Activated CD4-positive, alpha-beta T cell treated with anti-CD3 and anti-CD28 coated beads, Interleukin-10, Interleukin-2, amounts not matched to agents 100 ng/mL and 50 ng/mL, durations not matched to agents 16 hours and 8 hours (primary cell): ENCODE data around the gene NHERF1.

Source experiments
- DNase-seq: peaks from one replicate; pipeline ENCODE4 v3.0.0-alpha.2; 2020

Gene NHERF1

DNA sequence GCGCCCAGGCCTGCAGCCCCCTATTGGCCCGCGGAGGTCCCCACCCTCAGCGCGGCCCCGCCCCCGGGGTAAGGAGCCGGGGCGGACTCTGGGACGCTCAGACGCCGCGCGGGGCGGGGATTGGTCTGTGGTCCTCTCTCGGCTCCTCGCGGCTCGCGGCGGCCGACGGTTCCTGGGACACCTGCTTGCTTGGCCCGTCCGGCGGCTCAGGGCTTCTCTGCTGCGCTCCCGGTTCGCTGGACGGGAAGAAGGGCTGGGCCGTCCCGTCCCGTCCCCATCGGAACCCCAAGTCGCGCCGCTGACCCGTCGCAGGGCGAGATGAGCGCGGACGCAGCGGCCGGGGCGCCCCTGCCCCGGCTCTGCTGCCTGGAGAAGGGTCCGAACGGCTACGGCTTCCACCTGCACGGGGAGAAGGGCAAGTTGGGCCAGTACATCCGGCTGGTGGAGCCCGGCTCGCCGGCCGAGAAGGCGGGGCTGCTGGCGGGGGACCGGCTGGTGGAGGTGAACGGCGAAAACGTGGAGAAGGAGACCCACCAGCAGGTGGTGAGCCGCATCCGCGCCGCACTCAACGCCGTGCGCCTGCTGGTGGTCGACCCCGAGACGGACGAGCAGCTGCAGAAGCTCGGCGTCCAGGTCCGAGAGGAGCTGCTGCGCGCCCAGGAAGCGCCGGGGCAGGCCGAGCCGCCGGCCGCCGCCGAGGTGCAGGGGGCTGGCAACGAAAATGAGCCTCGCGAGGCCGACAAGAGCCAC lies at the start of gene NHERF1:
NHERF1 (plus strand) TSS at position 100 of the 750 bp plus-strand sequence; CDS start at position 319, 219 bp downstream.
- peak; percentile 97 for DNase-seq

- no peak for DNase-seq
Measured at GRCh38 chr17:74699236-74699635, 49.2 kb upstream of the NHERF1 start.

GRCh38 chr17:74702116-74702871 lies 46.1 kb upstream of the NHERF1 start:
- no peak for DNase-seq

- DNase-seq: no peak
Measured at GRCh38 chr17:74703311-74703710, 45.1 kb upstream of the NHERF1 start.

GRCh38 chr17:74704544-74704943 lies 43.9 kb upstream of the NHERF1 start:
- DNase-seq: no peak

GRCh38 chr17:74711058-74711824 lies 37.2 kb upstream of the NHERF1 start:
- no peak for DNase-seq

- no peak for DNase-seq
Measured at GRCh38 chr17:74712301-74712700, 36.1 kb upstream of the NHERF1 start.

- no peak for DNase-seq
Measured at GRCh38 chr17:74712756-74713155, 35.7 kb upstream of the NHERF1 start, which contains the start of gene CD300LF. Gene CD300LF (minus strand): TSS chr17:74712923. CDS start chr17:74712866, 57 bp downstream.

DNA sequence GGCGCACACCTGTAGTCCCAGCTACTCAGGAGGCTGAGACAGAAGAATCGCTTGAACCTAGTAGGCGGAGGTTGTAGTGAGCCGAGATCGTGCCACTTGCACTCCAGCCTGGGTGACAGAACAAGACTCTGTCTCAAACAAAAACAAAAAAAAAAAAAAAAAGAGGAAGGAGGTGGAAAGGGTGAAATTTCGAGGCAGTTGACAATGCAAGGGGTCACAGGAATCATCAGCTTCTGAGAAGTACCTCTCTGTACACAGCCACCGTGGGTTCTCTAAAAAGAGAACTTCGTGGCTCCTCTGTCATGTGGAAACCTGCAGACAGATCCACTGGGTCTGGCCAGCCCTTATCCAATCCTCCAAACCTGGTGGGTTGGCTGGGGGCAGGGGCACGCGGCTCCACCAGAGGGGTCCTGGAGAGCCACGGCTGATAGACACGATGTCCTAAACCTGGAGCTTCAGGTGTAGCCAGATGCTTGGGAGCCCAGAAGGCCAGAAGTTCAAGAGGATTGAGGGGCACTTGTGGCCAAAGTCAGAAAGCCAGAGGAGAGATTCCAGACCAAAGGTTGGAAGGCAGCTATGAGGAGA lies 35.2 kb upstream of the NHERF1 start:
- no peak for DNase-seq

DNA sequence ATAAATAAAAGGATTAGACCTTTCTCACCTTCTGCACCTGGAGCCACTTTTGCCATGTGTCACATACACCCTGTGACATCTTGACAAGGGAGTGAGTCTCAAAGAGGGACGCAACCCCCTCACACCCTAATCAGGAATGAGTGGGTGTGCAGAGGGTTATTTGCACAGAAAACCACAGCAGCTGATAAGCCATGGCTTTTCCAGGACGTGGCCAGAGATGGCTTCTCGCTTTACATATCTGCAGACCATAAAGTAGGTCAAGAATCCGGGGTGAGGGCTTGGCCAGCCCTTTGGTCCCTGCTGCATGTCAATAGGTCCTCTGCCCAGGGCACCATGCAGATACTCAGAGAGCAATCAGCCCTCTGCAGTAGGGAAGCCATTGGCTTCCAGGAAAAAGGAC lies 33.3 kb upstream of the NHERF1 start:
- DNase-seq: no peak

DNA sequence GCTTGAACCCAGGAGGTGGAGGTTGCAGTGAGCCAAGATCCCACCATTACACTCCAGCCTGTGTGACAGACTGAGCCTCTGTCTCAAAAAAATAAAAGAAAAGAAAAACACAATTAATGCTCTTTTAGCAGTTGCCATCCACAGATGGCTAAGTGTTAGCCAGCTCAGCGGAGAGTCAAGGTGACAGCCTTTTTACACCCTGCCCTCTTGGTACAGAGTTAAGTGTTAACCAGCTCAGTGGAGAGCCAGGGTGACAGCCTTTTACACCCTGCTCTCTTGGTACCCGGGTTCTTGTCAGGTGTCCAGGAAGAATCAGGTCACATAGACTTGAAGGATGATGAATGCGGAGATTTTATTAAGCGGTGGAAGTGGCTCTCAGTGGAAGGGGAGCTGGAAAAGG lies 27.9 kb upstream of the NHERF1 start:
- DNase-seq: no peak

DNA sequence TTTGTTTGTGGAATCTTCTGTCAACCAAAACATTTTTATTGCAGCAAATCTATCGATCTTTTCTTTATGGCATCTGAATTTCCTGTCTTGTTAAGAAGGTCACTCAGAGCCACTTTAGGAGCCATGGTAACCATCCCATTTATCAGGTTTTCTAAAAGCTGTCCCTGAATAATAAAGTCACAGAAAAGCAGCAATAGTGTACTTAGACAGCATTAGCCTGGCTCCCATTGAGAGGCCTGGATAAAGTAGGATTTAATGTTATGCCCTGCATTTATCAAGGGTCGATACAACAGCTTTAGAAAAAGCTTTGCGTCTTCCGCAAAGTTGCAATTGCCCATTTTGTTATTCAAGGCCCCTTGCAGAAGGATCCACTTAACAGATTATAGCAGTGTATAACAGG lies 25.6 kb upstream of the NHERF1 start:
- no peak for DNase-seq

DNA sequence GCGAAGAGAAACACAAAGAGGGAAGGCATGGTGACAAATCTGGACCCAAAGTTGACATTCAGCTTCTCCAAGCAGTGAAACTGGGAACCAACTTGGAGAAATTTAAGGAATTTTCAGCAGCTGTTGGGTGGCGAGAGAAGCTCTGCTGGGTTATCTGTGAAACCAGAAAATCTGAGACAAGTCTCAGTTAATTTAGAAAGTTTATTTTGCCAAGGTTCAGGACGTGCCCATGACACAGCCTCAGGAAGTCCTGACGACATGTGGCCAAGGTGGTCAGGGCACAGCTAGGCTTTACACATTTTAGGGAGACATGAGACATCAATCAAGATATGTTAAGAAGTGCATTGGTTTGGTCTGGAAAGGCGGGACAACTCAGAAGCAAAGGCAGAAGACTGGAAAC lies 24.5 kb upstream of the NHERF1 start:
- DNase-seq: no peak

- DNase-seq: no peak
Measured at GRCh38 chr17:74725111-74725510, 23.3 kb upstream of the NHERF1 start.

DNA sequence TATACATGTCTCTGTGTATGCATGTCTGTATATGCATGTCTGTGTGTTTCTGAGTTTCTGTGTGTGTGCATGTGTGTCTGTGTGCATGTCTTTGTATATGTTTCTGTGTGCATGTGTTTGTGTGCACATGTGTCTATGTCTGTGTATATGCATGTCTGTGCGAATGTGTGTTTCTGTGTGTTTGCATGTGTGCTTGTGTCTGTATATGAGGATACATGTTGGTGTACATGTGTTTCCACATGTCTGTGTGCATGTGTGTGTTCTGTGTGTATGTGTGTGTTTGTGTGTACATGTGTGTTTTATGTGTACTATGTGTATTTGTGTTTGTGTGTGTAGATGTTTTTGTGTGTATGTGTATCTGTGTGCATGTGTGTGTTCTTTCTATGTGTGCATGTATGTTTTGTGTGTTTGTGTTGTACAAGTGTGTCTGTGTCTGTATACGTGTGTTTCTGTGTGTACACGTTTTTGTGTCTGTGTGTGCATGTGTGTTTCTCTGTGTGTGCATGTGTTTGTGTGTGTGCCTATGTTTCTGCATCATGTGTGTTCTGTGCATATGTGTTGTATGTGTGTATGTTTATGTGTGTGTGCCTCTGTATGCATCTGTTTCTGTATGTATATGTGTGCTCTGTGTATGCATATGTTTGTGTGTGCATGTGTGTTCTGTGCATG lies 20.3 kb upstream of the NHERF1 start:
- no peak for DNase-seq

DNA sequence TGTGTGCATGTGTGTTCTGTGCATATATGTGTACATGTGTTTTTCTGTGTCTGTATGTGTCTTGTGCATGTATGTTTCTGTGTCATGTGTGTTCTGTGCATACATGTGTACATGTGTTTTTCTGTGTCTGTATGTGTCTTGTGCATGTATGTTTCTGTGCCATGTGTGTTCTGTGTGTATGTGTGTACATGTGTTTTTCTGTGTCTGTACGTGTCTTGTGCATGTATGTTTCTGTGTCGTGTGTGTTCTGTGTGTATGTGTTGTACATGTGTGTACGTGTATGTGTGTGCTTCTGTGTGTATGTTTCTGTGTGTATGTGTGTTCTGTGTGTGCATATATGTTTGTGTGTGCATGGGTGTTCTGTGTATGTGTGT lies 19.7 kb upstream of the NHERF1 start:
- no peak for DNase-seq

DNA sequence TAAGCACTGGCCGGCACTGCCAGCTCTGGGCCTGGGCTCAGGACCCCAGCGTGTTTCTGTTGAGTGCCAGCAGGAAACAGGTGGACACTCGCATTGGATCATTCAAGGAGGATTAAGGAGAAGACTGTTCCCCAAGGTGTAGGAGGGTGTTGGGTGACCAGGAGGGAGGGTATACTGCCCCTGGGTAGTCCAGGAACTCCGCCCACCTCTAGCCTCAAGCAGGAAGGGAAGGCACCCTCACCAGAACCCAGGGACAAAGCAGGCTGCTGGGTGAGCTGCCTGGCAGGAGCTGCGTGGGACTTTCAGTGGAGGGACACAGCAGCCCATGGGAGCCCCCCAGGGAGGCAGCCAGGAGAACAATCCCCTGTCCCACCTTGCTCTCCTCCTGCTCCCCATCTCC lies 19.1 kb upstream of the NHERF1 start:
- DNase-seq: no peak

DNA sequence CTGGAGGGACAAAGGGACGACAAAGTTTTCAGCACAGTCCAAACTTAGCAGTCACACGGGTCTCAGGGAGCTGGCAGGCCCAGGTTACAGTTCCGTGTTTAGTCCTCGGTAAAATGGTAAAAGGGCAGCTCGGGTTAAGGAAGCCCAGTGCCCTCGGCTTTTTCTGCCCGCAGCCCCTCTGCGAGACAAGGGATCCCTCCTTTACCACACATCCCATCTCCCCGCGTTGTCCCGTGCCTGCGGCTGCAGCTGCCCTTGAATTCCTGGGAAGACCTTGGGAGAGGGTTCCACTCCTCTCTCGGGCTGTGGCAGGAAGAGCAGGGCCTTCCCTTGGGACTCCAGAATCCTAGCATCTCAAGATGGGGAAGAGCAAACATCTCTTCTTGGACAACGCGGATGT lies 18.6 kb upstream of the NHERF1 start:
- DNase-seq: no peak

DNA sequence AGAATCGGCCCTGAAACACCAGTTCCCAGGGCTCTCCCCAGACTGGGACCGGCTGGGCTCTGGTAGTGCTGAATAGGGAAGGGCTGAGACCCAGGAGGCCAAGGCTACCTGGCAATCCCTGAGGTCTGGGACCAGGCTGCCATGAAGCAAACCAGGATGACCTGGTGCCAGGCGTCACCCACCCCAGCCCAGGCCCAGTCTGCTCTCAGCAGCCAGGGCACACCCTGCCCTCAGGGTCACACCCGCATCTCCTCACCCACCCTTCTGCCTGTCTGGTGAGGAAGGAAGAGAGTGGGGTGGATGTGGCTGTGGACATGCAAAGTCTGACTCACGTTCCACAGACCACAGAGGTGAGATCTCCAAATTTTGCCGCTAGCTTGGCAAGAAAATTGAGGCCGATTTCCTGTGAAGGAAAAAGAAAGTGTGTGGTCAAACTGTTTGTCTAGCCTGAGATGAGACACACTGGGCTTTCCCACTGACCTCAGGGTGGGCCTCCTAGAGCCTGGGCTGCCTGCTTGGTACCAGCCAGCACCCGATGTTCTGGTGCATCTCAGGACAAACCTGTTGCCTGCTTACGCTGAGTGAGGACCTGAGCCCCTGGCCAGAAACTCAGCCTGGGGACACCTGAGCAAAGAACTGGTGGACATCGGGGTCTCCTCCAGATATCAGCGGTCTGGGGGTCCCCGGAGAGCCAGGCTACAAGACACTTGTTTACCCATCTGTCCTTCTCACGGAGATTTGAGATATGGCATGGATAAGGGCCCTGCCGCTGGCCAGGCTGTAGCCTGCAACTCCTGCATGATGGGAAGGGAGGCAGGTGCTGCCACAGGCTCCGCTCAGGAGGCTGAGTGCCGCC lies 17.7 kb upstream of the NHERF1 start:
- DNase-seq: peak; percentile 87

DNA sequence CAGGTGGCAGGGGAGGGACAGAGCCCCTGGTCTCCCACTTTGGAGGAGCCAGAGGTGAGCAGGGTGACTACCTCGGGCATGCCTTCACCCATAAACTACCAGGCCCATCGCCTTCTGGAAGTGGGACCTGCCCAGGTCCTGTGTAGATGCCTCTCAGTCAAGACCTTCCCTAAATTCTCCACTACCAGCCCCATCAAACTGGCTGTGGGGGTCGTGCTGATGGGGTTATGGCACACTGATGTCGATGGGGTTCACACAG lies 17.2 kb upstream of the NHERF1 start:
- DNase-seq: no peak

DNA sequence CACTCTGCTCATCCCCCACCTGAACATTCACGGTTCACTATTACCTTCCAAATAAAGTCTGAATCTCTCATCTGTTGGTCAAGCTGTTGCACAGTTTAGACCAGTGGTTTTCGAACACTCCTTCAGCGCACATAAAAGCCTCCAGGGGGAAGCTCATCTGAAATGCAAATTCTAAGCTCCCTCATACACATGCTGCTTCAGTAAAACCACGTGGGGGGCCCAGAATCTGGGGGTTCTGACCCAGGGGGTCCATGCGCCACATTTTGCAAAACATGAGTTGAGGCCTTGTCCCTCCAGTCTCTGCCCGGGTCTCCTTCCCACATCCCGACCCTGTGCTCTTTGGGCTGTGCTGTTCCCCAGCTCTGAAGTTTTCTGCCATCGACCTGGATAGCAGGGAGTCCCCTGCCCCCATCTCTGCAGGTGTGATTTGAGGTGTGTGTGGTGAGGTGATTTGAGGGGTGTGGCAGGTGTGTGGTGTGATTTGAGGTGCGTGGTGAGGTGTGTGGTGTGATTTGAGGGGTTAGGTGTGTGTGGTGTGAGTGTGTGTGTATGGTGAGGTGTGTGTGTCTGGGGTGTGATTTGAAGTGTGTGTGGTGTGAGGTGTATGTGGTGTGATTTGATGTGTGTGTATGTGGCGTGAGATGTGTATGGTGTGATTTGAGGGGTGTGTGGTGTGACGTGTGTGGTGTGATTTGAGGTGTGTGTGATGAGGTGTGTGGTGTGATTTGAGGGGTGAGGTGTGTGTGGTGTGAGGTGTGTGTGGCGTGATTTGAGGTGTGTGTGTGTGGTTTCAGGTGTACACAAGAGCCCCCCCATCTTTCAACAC lies 16.2 kb upstream of the NHERF1 start:
- no peak for DNase-seq
